GM19025 (cell line): ENCODE results near the gene PSMD4.
"Not testable (repeated sequence)": the region's sequence is repeated elsewhere in the genome, so short reads cannot be mapped to it uniquely, and the experiment has no call there.

ENCODE experiments used
- ATAC-seq: cut with Tn5 transposase; IDR thresholded peaks from one replicate; pipeline ENCODE4 v1.9.1; 2021; ENCODE audit warnings: mild to moderate bottlenecking, low read depth, moderate library complexity; ENCODE audit not compliant: unreplicated experiment

The PSMD4 gene

GRCh38 chr1:151254217-151255213, at the start of gene PSMD4:
Gene PSMD4 (plus strand): TSS chr1:151254734. CDS start chr1:151254783, 49 bp downstream.
- peak; percentile 85 for ATAC-seq

GRCh38 chr1:151205381-151205965, 49.1 kb upstream of the PSMD4 start:
- ATAC-seq, result not testable (repeated sequence)

GRCh38 chr1:151210830-151211229, 43.7 kb upstream of the PSMD4 start:
- ATAC-seq, result no peak

GRCh38 chr1:151211972-151212705, 42.4 kb upstream of the PSMD4 start:
- no peak for ATAC-seq

GRCh38 chr1:151213560-151213959, 41.0 kb upstream of the PSMD4 start:
- ATAC-seq, result no peak

- ATAC-seq, result no peak
Observed at GRCh38 chr1:151221616-151222015, 32.9 kb upstream of the PSMD4 start.

GRCh38 chr1:151222130-151222529, 32.4 kb upstream of the PSMD4 start:
- no peak for ATAC-seq

- ATAC-seq, result no peak
Observed at GRCh38 chr1:151235235-151235634, 19.3 kb upstream of the PSMD4 start.

- ATAC-seq, result no peak
Observed at GRCh38 chr1:151237678-151238466, 16.7 kb upstream of the PSMD4 start.

- no peak for ATAC-seq
Observed at GRCh38 chr1:151238467-151238739, 16.1 kb upstream of the PSMD4 start.

GRCh38 chr1:151242442-151242841, 12.1 kb upstream of the PSMD4 start:
- ATAC-seq, result no peak

- ATAC-seq, result no peak
Observed at GRCh38 chr1:151243683-151244216, 10.8 kb upstream of the PSMD4 start.

- no peak for ATAC-seq
Observed at GRCh38 chr1:151246786-151247185, 7.7 kb upstream of the PSMD4 start.

GRCh38 chr1:151251656-151252470, 2.7 kb upstream of the PSMD4 start:
- ATAC-seq, result no peak

- ATAC-seq, result no peak
Observed at GRCh38 chr1:151255381-151255780, 847 bp downstream of the PSMD4 start.

GRCh38 chr1:151259351-151259750, 4.8 kb downstream of the PSMD4 start:
- ATAC-seq, result no peak

GRCh38 chr1:151265446-151266236, 11.1 kb downstream of the PSMD4 start:
- ATAC-seq, result no peak

- ATAC-seq, result no peak
Observed at GRCh38 chr1:151266315-151266714, 11.8 kb downstream of the PSMD4 start.

GRCh38 chr1:151266821-151267220, 12.3 kb downstream of the PSMD4 start:
- ATAC-seq, result no peak
